HEK293 (cell line): ENCODE measurements around the gene SLC26A5.

Experiments used
- CTCF ChIA-PET: fragments of 350-600 bp; formaldehyde crosslinking; extraction: SDS; loops from one replicate; lab custom pipeline; 2021; ENCODE audit warnings: antibody characterized with exemption; lab: Yijun Ruan, JAX
- POLR2A ChIA-PET: fragments of 300-600 bp; formaldehyde crosslinking; extraction: SDS; loops from one replicate; lab custom pipeline; 2020; ENCODE audit warnings: antibody characterized with exemption, inconsistent platforms; lab: Yijun Ruan, JAX
- H3K27ac ChIP-seq: fragments of 200-500 bp; sonication (Bioruptor generic); 2 replicates; pipeline ENCODE4 v1.5.1; 2014; ENCODE audit warnings: low read depth, low read length, control low read depth, inconsistent platforms; ENCODE audit errors: extremely low read depth
- H3K36me3 ChIP-seq, 2 experiments: fragments of 200-500 bp in 1 of 2; sonication (Bioruptor generic) in 1 of 2; 1 replicate in 1 of 2; 2 replicates in 1 of 2; pipeline ENCODE4 v1.5.1; 2014 to 2017; ENCODE audit warnings: inconsistent platforms in 2 of 2, low read length in 2 of 2; ENCODE audit not compliant: control insufficient read depth in 2 of 2, insufficient read depth in 1 of 2
- H3K4me1 ChIP-seq: fragments of 200-500 bp; sonication (Bioruptor generic); 2 replicates; pipeline ENCODE4 v1.5.1; 2014; ENCODE audit warnings: mild to moderate bottlenecking, low read length, inconsistent platforms; ENCODE audit not compliant: control insufficient read depth, insufficient read depth
- H3K4me3 ChIP-seq: 2 replicates; pipeline ENCODE4 v1.5.1; 2011; ENCODE audit warnings: low read depth, mild to moderate bottlenecking, control low read depth, low read length, moderate library complexity
- H3K9me3 ChIP-seq: fragments of 200-500 bp; sonication (Bioruptor generic); 2 replicates; pipeline ENCODE4 v1.5.1; 2014; ENCODE audit warnings: low read depth, low read length, inconsistent platforms; ENCODE audit not compliant: control insufficient read depth, insufficient read depth
- EGR2 ChIP-seq: fragments of 450-650 bp; formaldehyde crosslinking; IDR thresholded peaks from 2 replicates; pipeline ENCODE4 v1.5.1; 2016; ENCODE audit warnings: low read depth, missing biosample characterization, missing genetic modification characterization
- INSM2 ChIP-seq: fragments of 450-650 bp; formaldehyde crosslinking; IDR thresholded peaks from 2 replicates; pipeline ENCODE4 v1.5.1; 2016; ENCODE audit warnings: missing biosample characterization, missing genetic modification characterization
- ZFHX2 ChIP-seq: fragments of 450-650 bp; formaldehyde crosslinking; conservative IDR thresholded peaks from 2 replicates; pipeline ENCODE4 v1.5.1; 2016; ENCODE audit warnings: missing biosample characterization, missing genetic modification characterization
- ZFP3 ChIP-seq: fragments of 450-650 bp; formaldehyde crosslinking; IDR thresholded peaks from 2 replicates; pipeline ENCODE4 v1.5.1; 2016; ENCODE audit warnings: low read depth, missing biosample characterization, missing genetic modification characterization
- ZNF121 ChIP-seq: fragments of 450-650 bp; formaldehyde crosslinking; IDR thresholded peaks from 2 replicates; pipeline ENCODE4 v1.5.1; 2016; ENCODE audit warnings: missing biosample characterization, missing genetic modification characterization
- ZNF169 ChIP-seq: fragments of 450-650 bp; formaldehyde crosslinking; IDR thresholded peaks from 2 replicates; pipeline ENCODE4 v1.5.1; 2016; ENCODE audit warnings: missing biosample characterization, missing genetic modification characterization
- ZNF214 ChIP-seq: fragments of 450-650 bp; formaldehyde crosslinking; IDR thresholded peaks from 2 replicates; pipeline ENCODE4 v1.5.1; 2017; ENCODE audit warnings: missing biosample characterization, mild to moderate bottlenecking, missing genetic modification characterization, borderline replicate concordance
- ZNF239 ChIP-seq: fragments of 450-650 bp; formaldehyde crosslinking; IDR thresholded peaks from 2 replicates; pipeline ENCODE4 v1.5.1; 2016; ENCODE audit warnings: missing biosample characterization, missing genetic modification characterization
- ZNF26 ChIP-seq: fragments of 450-650 bp; formaldehyde crosslinking; IDR thresholded peaks from 2 replicates; pipeline ENCODE4 v1.5.1; 2016; ENCODE audit warnings: missing biosample characterization, missing genetic modification characterization
- ZNF398 ChIP-seq: fragments of 450-650 bp; formaldehyde crosslinking; IDR thresholded peaks from 2 replicates; pipeline ENCODE4 v1.5.1; 2017; ENCODE audit warnings: missing biosample characterization, missing genetic modification characterization
- ZNF449 ChIP-seq: fragments of 450-650 bp; formaldehyde crosslinking; IDR thresholded peaks from 2 replicates; pipeline ENCODE4 v1.5.1; 2017; ENCODE audit warnings: missing biosample characterization, mild to moderate bottlenecking, missing genetic modification characterization, moderate library complexity
- ZNF747 ChIP-seq: fragments of 450-650 bp; formaldehyde crosslinking; IDR thresholded peaks from 2 replicates; pipeline ENCODE4 v1.5.1; 2016; ENCODE audit warnings: missing biosample characterization, missing genetic modification characterization
- ZNF791 ChIP-seq: fragments of 450-650 bp; formaldehyde crosslinking; IDR thresholded peaks from 2 replicates; pipeline ENCODE4 v1.5.1; 2016; ENCODE audit warnings: missing biosample characterization, missing genetic modification characterization
- ZNF843 ChIP-seq: fragments of 450-650 bp; formaldehyde crosslinking; IDR thresholded peaks from 2 replicates; pipeline ENCODE4 v1.5.1; 2016; ENCODE audit warnings: missing biosample characterization, missing genetic modification characterization
- ZXDB ChIP-seq: fragments of 450-650 bp; formaldehyde crosslinking; IDR thresholded peaks from 2 replicates; pipeline ENCODE4 v1.5.1; 2016; ENCODE audit warnings: missing biosample characterization, missing genetic modification characterization

Gene SLC26A5

GRCh38 chr7:103469095-103469948 lies 23.3 kb upstream of the SLC26A5 start:
- CTCF ChIA-PET, result no interaction called here
- TF ChIP-seq ZNF449 (tag by site-specific recombination) (no peak), ZXDB (tag by site-specific recombination) (no peak), ZNF121 (tag by site-specific recombination) (no peak), ZNF398 (no peak), ZFP3 (tag by site-specific recombination) (no peak), ZNF214 (tag by site-specific recombination) (no peak), ZNF791 (no peak), ZNF747 (tag by site-specific recombination) (no peak), ZNF26 (no peak), ZNF169 (tag by site-specific recombination) (no peak), ZNF239 (tag by site-specific recombination) (no peak), INSM2 (tag by site-specific recombination) (no peak)
- Histone ChIP-seq H3K4me3 (no peak overlapping the region), H3K36me3 (no peaks in the 10 kb centered on the region), H3K27ac (no peak overlapping the region), H3K9me3 (no peaks in the 10 kb centered on the region), H3K4me1 (no peaks in the 10 kb centered on the region)
- POLR2A ChIA-PET, result no interaction called here

- Histone ChIP-seq H3K4me1 (no peaks in the 10 kb centered on the region), H3K9me3 (no peaks in the 10 kb centered on the region), H3K4me3 (no peak overlapping the region), H3K36me3 (no peaks in the 10 kb centered on the region), H3K27ac (no peak overlapping the region)
- CTCF ChIA-PET, result interaction anchor here (1.0 kb wide), 1 partner anchor 10 kb away, joined by 3 read pairs; no protein-coding TSS in a partner anchor
- POLR2A ChIA-PET, result no interaction called here
- peak; percentile 16; the same call in 1 of the 2 replicates for TF ChIP-seq EGR2 (tag by site-specific recombination)
- no peak for TF ChIP-seq ZNF843
- TF ChIP-seq ZFHX2 (tag by site-specific recombination), result peak; percentile 36; the same call in 1 of the 2 replicates
Observed at GRCh38 chr7:103466814-103467213, 20.8 kb upstream of the SLC26A5 start.
